DMS153 (cell line): ENCODE measurements around the gene SCFD2.

Source experiments
- DNase-seq: peaks from one replicate; lab custom pipeline; 2025; lab: John Stamatoyannopoulos, UW

Gene SCFD2

DNA sequence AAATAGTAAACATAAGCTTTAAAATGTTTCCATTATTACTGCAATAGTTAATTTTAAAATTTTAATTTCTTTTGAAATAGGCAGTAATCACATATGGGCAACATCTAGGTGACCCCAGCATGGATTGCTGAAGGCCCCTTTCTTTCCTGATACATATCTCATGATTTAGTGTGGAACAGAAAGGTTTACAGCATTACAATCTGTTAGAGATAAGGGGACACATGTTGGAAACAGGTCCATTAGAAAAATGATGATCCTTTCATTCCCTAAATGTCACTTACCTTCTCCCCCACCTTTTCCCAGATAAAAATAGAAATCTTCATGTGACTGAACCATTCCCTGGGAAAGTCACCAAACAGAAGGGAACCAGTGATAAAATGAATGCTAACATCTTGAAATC, 413.3 kb downstream of the SCFD2 start:
- DNase-seq, result no peak

DNA sequence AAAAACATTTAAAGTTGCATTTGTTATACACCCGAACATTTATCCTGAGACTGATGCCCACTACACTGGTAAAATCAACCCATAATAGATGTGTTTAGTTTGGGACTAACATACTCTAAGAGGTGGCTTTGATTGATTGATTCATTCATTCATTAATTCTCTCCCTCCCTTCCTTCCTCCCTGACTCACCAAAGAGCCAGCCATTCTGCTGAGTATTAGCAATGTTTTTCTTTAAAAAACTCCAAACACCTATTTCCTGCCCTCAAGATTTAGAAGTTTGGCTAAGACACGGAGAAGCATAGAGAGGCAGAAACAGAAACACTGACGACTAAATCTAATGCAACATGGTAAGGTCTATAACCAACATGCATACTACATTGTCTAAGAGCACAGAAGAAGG, 414.8 kb downstream of the SCFD2 start:
- DNase-seq, result no peak

DNA sequence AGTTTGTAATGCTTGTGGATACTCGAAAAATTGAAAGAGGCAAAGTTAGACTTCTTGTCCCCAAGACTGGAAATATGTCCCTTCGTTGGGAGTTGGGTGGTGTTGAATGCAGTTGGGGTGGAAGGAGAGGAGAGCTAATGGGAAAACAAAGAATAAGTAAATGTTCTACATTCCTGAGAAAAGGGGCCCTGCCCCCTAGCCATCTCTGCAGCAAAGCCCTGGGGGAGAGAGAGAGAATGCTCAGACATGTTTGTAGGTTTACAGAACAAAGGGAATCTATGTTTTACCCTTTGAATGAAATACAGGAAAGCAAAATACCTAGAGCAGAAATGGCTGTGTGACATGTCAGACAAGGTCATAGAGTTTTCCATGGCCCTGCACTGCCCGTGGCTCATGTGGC, 415.6 kb downstream of the SCFD2 start:
- no peak for DNase-seq

DNA sequence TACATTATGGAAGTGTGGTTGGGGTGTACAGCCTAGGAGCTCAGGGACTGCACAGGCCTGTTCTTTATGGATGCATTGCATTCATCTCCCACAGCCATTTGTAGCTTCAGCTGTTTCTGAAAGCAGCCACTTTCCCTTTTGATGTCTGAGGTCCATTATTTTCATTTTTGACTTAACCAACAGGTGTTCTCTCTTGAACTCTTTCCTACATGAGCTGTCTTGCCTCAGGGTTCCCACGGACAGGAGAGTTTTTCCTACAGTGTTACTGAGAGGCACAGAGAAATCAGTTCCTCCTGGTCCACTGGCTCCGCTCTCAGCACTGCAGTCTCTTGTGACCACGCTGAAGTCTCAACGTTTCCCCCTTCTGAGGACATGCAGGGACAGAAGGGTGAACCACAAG, 416.5 kb downstream of the SCFD2 start:
- no peak for DNase-seq

DNA sequence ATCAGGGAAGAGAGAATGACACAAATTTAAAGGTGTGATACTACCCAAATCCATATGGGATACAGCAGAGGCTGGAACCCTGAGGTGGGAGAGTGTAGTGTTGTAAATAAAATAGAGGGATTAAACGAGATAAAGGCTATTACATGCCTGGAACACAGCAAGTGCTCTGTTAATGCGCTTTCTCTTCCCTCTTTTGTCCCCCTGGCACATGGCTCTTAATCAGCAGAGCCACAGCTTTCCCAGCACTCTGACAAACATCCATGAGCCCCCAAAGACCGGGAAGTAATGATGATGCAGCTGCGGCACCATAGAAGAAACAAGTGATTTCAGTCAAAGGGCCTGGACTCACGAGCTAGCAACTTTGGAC, 417.8 kb downstream of the SCFD2 start:
- no peak for DNase-seq

DNA sequence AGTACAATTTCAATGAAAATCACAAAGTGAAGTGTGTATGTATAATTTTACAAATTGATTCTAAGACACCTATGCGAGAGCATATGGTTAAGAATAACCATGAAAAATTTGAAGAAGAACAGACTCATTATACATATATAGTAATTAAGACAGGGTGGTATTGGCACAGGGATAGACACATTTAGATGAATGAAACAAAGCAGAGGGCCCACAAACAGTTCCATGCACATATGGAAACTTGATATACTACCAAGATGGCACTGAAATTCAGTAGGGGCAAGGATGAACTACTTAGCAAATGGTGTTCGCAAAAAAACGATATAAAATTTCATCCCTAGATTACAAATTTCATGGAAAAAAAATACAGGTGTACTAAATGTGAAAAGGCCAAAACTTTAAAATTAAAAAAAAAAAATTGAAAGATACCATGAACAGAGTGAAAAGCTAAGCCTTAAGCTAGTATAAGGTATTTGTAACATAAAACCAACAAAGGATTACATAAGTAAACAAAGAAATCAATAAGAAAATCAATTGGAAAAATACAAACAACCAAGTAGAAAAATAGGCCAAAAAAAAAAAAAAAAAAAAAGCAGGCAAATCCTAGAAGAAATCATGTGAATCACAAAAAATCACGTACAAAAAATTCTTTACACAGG, 418.3 kb downstream of the SCFD2 start:
- no peak for DNase-seq

DNA sequence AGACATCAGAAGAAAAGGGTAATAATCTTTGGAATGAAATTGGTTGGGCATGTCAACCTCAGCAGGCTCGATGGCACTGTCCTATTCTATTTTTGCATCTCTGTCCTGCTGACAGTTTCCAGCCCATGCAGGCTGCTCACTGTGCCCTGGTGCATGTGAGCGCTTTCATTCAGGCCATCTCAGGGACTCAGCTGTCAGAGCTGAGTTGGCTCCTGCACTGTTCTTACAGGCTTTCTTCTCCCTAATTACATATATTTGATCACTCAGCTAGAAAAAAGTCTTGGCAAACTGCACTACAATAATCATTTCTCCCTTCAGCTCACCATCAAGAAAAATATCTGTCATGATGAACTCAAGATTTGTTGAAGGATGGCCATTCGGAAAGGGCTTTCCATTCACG, 419.0 kb downstream of the SCFD2 start:
- no peak for DNase-seq

DNA sequence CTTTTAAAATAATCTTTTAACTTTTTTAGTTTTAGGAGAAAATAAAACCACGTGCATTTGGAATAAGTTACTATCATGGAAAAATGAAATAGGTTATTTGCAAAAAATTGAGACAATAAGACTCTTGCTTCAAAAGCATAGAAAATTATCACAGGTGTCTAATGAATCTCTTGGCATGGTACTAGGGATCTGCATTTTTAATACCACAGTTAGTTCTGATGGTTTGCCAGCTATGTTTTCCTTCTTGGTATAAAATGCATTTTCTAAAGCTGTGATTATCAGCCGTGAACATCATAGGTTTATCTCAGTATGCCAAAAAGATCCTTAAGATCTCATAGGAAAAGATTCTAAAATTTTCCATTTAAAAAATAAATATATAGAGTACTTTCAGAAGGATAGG, 419.9 kb downstream of the SCFD2 start:
- DNase-seq, result no peak

DNA sequence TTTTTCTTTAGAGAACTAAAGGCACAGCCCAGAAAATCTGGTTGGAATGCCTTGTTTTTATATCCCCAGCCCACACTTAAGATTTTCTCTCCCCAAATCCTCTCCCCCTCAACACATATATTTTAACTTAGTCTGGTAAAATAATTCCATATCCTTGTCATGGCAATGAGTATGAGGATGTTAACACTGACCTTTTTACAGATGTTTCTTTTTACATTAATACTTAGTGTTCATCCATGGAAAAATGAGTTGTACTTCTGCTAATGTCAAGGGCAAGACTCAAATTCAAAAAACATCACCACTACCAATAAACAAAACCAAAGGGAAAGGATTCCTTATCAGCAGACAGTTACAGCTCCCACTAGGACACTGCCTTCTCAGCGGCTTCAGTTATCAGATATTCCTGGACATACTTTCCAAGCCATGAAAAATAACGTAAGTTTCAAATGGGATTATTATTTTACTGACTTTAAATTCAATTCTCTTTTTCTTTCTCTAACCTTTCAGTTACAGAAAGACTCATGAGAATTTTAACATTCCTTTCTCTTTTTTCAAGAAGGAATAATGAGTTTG, 420.4 kb downstream of the SCFD2 start:
- DNase-seq, result no peak

DNA sequence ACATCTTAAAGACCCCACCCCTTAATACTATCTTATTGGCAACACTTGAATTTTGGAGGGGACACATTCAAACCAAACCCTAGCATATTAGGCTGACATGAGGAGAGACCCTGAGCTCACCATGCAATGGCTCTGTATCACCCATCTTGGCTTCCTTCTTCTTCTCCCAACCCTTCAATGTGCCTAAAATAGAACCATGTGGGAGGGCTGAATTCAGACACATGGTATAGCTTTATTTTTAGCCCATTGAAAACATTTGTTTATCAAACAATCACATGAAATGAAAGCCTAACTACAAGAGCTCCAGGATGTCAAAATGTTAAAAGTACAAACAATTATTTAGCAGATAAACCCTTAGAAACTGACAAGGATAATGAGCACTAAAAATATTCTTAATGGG, 422.2 kb downstream of the SCFD2 start:
- DNase-seq, result no peak

DNA sequence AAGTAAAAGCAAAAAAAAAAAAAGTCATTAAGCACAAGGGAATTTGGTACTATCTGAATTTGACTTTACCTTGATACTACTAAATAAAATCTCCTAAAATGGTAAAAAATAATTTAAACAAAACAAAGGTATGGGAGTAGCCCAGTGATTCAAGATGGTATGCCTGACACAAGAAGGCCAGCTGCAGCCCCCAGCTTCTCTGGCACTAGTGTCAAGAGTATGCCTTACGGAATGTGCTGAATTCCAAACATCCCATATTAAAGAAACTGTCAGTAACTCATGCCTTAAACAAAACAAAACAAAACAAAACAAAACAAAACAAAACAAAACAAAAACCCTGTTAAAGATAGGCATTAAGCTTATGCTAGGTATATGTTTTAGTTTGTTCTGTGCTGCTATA, 422.9 kb downstream of the SCFD2 start:
- DNase-seq, result no peak

DNA sequence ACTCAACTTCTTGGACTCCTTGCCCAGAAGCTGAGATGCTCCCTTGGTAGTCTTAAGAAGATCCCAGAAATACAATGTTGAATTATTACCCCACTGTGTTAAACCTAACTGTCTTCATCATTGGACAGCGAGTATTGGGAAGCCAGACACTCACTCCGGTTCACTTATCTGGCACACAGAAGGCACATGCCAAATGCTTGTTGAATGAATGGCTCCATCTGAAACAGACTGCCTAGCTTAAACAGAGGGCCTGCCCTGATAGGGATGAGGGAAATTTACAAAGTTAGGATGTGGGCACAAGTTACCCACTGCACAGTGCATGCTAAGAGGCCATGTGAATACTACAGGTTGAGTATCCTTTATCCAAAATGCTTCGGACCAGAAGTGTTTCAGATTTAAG, 424.4 kb downstream of the SCFD2 start:
- no peak for DNase-seq

DNA sequence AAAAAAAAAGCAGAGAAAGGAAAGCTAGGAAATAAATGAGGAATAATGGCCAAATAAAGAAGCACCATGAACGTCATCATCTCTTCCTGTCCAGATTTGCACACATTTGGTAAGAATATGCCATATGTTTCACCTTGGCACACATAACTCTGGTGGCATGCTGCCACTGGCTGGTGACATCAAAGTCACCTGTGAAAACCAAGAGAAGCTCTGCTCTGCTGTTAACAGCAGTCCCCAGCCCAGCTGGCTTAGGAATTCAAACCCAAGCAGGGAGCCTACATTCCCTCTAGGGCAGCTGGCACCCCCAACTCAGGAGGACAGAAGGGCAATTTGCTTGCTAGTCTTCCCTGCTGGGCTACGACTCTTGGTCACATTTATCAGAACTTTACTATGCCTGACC, 426.1 kb downstream of the SCFD2 start:
- no peak for DNase-seq

DNA sequence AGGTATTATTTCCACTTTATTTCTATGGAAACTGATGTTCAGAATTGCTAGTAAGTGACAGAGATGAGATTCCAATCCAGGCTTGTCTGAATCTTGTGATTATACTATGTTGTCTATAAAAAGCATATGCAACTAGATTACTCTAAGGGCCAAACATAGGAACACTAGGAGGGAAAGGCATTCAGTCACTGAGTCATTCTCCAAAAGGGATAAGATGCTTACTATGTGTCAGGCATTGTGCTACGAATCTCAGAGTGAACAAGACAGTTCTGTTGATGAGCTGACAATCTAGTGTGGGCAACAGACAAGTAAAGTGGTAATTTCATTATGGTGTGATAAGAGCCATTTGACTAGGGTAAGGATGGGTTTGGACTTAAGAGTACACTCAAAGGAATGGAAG, 426.5 kb downstream of the SCFD2 start:
- DNase-seq, result no peak

DNA sequence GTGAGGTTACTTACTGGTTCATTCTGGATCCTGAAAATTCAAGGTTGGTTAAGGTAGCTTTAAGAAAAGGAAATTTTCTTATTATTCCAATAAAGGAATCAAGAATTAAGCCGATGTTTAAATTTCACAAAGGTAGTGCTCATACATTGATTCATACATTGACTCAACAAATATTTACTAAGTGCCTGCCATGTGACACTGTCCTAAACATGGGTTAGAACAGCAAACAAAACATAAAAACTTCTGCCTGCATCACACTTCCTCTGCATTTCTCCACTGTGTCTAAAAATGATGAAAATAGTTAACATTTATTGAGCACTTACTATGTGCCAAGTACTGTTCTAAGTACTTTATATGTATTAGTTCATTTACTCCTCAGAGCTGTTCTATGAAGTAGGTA, 428.0 kb downstream of the SCFD2 start:
- no peak for DNase-seq

DNA sequence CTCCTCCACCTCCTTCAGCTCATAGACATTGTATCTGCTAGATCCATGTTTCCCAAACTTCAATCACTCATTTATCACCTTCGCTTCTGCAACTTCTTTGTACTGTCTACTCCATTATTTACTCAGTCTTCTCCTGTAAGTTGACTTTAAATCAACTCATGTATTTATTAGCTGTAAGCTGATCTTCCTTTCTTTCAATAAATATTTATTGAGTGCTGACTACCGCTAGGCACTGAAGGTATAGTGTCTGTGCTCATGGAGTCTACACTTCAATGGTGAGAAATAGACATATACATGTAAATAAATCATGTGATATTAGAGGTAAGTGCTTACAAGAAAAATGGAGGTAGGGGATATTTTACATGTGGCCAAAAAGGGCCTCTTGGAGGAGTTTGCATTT, 429.1 kb downstream of the SCFD2 start:
- DNase-seq, result no peak

DNA sequence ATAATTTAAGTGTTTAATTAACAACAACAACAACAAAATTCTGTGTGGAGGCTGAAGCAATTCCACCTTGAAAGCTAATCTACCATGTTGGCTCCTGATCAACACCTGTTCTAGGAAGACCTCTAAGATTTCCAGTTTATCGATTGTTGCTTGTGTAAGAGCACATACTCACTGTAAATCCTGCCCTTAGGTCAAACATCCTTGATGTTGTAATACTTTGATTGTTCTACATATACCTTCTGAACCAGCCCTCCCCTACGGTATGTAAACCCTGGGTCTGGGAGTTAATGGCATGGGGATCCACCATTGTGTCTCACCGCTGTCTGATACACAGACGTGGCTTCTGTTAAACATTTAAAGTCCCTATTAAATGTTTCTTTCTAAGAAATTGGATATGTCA, 430.5 kb downstream of the SCFD2 start:
- no peak for DNase-seq

DNA sequence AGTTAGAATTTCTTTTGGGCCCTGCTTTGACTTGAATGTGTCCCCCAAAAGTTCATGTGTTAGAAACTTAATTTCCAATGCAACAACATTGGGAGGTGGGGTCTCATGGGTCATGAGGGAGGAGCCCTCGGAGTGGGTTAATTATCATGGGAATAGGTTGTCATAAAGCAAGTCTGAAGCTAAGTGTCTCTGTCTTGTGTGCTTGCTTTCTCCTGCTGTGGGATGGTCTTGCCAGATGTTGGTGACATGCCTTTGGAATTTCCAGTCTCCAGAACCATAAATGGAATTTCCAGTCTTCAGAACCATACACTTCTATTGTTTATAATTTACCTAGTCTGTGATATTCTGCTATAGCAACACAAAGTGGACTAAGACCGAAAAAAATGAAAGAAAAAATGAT, 432.1 kb downstream of the SCFD2 start:
- DNase-seq, result no peak

DNA sequence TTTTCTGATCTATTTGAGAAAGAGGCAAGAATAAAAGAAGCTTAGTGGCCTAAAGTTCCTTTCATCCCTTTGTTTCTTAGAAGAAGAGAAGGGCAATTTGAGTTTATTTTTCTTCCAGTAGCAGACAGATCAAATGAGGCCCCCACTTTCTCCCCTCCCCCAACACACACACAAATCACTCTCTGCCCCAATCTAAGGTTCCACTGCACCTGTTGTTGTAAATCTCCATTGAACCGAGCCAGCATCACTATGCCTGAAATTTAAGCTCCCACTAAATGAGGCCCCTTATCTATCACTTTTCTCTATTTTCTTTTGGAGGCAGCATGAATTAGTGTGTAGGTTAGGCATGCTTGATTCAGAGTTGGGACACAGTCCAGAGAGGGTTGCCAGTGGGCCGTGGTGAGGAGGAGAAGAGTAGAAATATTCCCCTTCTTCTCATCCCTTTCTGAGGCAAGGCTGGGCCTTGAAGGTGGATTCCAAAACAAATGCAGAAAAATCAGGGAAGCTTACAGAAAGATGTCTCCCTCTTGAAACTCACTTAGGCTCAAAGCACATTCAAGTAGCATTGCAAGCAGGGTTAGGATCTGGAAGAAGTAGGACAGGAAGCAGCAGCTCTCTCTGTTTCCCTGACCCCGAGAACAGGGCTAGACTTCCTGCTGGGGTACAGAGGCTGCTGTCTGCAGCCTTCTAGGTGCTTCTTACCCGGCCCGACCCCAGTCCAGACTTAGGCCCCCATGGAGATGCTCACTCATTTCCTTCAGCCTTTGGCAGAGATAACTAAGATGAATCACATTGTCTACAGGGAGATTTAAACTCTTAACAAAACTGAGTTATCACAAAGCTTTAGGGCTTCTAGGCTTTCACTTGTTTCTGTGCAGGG, 433.0 kb downstream of the SCFD2 start:
- DNase-seq, result no peak

DNA sequence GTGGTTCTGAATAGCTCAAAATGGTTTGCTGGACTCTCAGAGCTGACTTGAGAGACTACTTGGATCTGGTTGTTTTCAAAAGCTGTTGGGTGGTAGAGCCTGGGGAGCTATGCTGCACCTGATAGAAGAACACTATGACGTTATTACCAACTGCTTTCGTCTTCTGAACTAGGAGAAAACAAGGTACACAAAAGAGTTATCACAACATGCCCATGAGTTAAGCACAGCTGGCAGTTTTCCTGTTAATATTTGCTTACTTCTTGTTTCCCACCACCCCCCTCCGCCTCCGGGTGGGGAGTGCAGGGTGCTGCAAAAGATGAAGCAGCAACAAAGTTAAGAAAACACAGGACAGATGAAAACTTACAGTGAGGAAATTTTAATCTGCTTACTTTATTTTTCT, 434.6 kb downstream of the SCFD2 start:
- DNase-seq, result no peak

DNA sequence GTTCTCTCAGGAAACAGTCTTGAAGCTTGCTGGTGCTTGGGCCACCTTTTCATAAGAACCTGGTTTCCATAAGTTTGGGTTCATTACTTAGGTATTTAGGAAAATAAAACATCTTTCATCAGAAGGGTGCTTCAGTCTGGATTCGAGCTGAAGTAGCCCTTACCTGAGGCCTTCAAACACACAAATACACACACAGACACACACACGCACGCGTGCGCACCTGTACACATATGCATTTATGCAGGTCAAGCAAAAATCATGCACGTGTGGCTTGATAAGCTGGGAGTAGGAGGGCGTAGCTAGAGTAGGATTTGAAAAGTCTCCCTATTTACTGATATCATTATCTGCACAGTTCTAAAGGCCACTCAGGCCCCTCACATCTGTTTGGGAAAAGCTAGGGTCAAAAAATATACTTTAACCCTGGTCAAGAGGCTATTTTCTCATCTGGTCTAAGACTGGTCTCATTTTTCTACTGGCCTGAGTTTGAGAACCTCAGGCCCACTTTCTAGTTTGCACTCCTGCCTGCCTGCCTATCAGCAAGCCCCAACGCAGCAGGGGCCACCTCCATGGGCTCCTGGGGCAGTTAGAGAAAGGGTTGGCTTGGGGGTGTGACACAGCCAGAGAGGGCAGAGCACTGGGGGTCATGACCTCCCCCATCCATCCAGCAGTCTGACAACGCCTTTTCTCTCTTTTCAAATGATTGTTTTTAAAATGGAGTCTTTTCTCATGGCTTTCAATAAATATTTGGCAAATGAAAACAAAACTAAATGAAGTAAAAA, 439.5 kb downstream of the SCFD2 start:
- no peak for DNase-seq

DNA sequence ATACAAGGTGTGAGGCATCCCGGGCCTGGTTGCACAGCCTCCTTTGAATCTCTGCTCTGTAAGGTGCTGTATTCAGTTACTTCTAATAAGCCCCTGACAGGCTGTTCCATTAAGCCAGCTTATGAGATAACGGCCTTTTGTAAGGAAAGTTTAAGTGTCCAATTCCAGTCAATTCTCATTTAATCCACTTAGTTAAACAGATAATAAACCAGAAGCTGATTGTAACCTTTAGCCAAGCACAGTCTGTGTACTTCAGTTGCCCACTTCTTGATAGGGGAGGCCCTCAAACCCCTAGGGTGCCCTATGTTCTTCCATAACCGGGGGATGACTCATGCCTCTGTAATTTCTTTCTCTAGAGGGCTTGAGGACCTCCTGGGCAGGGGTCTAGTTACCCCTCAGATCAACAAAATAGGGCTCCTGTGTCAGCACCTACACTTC, 440.3 kb downstream of the SCFD2 start:
- no peak for DNase-seq

DNA sequence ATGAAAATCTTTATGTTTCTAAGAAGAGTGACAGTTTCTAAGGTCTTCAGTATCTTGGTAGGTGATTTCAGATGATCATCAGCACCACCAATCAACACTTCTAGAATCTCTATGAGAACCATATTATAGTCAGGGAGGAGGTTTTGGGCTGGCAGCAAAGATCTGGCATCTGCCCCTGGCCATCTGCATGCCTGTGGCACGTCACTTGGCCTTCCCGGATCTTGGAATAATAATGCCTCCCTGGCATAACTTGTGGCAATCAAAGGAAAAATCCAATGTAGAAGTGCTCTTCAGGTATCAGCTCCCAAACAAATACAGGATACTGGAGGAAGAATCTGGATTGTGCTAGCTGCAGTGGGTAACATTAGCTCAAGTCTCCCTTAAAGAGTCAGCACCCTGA, 446.4 kb downstream of the SCFD2 start:
- no peak for DNase-seq
